ENCODE results near the gene NUDT8.

GRCh38 chr11:67609316-67609715 is 20.4 kb downstream of the NUDT8 start:
- no peak for TF ChIP-seq CTCF (IDR thresholded peaks at IDR 0.05)
- TF ChIP-seq POLR2A (IDR thresholded peaks at IDR 0.05), result no peak
